ENCODE results near the gene MYO9B. TPM values are rescaled to one million over a fixed set of nuclear protein-coding genes. Genes with fewer than 3 reads are reported as not detected.
"Not testable (repeated sequence)": the region's sequence is repeated elsewhere in the genome, so short reads cannot be mapped to it uniquely, and the experiment has no call there.

Gene MYO9B
- total RNA-seq, 2 donors from 2014 or later = 79.4 to 96.8 TPM

DNA sequence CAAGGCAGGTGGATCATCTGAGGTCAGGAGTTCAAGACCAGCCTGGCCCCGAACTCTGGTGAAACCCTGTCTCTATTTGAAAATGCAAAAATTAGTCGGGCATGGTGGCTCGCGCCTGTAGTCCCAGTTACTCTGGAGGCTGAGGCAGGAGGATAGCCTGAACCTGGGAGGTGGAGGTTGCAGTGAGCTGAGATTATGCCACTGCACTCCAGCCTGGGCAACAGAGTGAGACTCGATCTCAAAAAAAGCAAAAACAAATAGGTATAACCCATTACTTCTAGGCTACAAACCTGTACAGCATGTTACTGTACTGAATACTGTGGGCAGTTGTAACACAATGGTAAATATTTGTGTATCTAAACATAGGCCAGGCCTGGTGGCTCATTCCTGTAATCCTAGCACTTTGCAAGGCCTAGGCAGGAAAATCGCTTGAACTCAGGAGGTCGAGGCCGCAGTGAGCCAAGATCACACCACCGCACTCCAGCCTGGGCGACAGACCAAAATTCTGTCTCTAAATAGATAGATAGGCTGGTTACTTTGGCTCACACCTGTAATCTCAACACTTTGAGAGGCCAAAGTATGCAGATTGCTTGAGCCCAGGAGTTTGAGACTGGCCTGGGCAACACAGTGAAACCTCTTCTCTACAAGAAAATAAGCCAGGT lies 63.5 kb downstream of the MYO9B start:
- peaks cover 2% of the 10 kb centered on the region for H3K9me3 Mint-ChIP-seq

GRCh38 chr19:17144771-17145170 lies 69.2 kb downstream of the MYO9B start:
- H3K27ac Mint-ChIP-seq; H3K27me3 ChIP-seq (ENCODE audit: control insufficient read depth, insufficient read depth, low read length, poor library complexity, severe bottlenecking); H3K4me3 Mint-ChIP-seq; H3K4me3 ChIP-seq (ENCODE audit: low read length); H3K9ac ChIP-seq (ENCODE audit: extremely low read depth, low read length, poor library complexity, severe bottlenecking); H3K9me3 Mint-ChIP-seq; H3K27me3 Mint-ChIP-seq (ENCODE audit: insufficient read depth); H3K27ac ChIP-seq (ENCODE audit: low read depth, low read length); H3K4me1 ChIP-seq (ENCODE audit: control insufficient read depth, insufficient read depth, low read length); H3K9me3 ChIP-seq (ENCODE audit: control insufficient read depth, low read length); H3K4me1 Mint-ChIP-seq; DNase-seq: not testable (repeated sequence)
- peaks cover 22% of the 10 kb centered on the region for H3K36me3 Mint-ChIP-seq (ENCODE audit: low read depth)
- H3K36me3 ChIP-seq (ENCODE audit: control insufficient read depth, insufficient read depth, low read length) = peaks cover 26% of the 10 kb centered on the region
- 95 to 98% methylated on average over 9 to 13 of the region's 13 CpGs for WGBS, 2 experiments (ENCODE audit: insufficient coverage in 1 of 2, insufficient read length in 1 of 2)

More for the DNA sequence above, 63.5 kb downstream of the MYO9B start:
- Mint-ChIP-seq H3K4me1 (peaks cover 15% of the 10 kb centered on the region), H3K27me3 (ENCODE audit: insufficient read depth) (no peaks in the 10 kb centered on the region), H3K4me3 (no peak overlapping the region), H3K27ac (peak overlapping the region; percentile 26), H3K36me3 (ENCODE audit: low read depth) (peaks cover 29% of the 10 kb centered on the region)
- H3K4me1 ChIP-seq (ENCODE audit: control insufficient read depth, insufficient read depth, low read length) = peaks cover 15% of the 10 kb centered on the region
- DNase-seq = no peak
- H3K4me3 ChIP-seq (ENCODE audit: low read length) = no peak overlapping the region
- peaks cover 8% of the 10 kb centered on the region for H3K36me3 ChIP-seq (ENCODE audit: control insufficient read depth, insufficient read depth, low read length)
- H3K27me3 ChIP-seq (ENCODE audit: control insufficient read depth, insufficient read depth, low read length, poor library complexity, severe bottlenecking) = no peaks in the 10 kb centered on the region
- 92 to 94% methylated on average over 10 of the region's 10 CpGs for WGBS, 2 experiments (ENCODE audit: insufficient coverage in 1 of 2, insufficient read length in 1 of 2)
- H3K9me3 ChIP-seq (ENCODE audit: control insufficient read depth, low read length) = no peaks in the 10 kb centered on the region
- H3K9ac ChIP-seq (ENCODE audit: extremely low read depth, low read length, poor library complexity, severe bottlenecking) = no peak overlapping the region
- H3K27ac ChIP-seq (ENCODE audit: low read depth, low read length) = no peak overlapping the region
- no peak for TF ChIP-seq CTCF (conservative IDR thresholded peaks at IDR 0.05)

DNA sequence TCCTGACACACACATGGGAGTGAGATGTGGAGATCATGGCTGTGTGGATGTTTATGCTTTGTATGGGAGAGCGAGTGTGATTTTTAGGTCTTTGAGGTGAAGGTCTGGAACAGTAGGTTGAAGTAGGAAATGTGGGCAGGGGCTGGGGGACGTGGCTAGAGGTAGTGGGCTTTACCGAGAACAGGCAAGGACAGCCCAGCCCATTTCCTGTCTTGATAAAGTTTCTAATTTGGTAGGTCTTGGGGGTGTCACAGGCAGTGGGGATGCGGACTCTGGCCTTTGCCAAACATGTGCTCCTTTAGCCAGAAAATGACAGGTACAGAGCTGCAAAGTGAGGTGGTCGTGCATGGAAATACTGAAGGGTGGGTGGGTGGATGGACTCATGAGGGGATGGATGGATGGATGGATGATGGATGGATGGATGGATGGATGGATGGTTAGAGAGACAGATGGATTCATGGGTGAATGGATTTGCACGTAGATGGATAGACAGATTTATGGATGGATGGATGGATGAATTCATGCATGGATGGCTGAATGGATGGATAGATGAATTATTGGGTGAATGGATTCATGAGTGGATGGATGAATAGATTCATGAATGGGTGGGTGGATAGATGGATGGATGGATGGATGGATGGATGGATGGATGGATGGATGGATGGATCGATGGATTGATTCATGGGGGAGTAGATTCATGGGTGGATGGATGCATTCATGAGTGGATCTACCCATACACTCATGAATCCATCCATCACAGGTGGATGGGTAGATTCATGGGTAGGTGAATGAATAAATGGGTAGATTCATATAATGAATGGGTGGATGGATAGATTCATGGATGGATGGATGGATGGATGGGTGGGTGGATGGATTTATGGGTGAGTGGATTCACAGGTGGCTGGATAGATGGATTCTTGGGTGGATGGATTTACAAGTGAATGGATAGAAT lies 70.2 kb downstream of the MYO9B start:
- Mint-ChIP-seq H3K9me3 (no peaks in the 10 kb centered on the region), H3K4me1 (no peaks in the 10 kb centered on the region), H3K36me3 (ENCODE audit: low read depth) (peaks cover 22% of the 10 kb centered on the region), H3K4me3 (no peak overlapping the region), H3K27ac (no peak overlapping the region), H3K27me3 (ENCODE audit: insufficient read depth) (no peaks in the 10 kb centered on the region)
- TF ChIP-seq CTCF (conservative IDR thresholded peaks at IDR 0.05) = no peak
- H3K27ac ChIP-seq (ENCODE audit: low read depth, low read length) = no peak overlapping the region
- H3K27me3 ChIP-seq (ENCODE audit: control insufficient read depth, insufficient read depth, low read length, poor library complexity, severe bottlenecking) = no peaks in the 10 kb centered on the region
- no peaks in the 10 kb centered on the region for H3K9me3 ChIP-seq (ENCODE audit: control insufficient read depth, low read length)
- H3K4me1 ChIP-seq (ENCODE audit: control insufficient read depth, insufficient read depth, low read length) = no peaks in the 10 kb centered on the region
- DNase-seq = no peak
- no peak overlapping the region for H3K4me3 ChIP-seq (ENCODE audit: low read length)
- WGBS, 2 experiments (ENCODE audit: insufficient coverage in 1 of 2, insufficient read length in 1 of 2) = 76 to 91% methylated on average over 4 to 7 of the region's 7 CpGs
- no peak overlapping the region for H3K9ac ChIP-seq (ENCODE audit: extremely low read depth, low read length, poor library complexity, severe bottlenecking)
- peaks cover 26% of the 10 kb centered on the region for H3K36me3 ChIP-seq (ENCODE audit: control insufficient read depth, insufficient read depth, low read length)
